ENCODE measurements around the gene OSBPL1A.
A peak's percentile ranks its signal among the peaks of the same experiment; 100 is the strongest.

Gene OSBPL1A

DNA sequence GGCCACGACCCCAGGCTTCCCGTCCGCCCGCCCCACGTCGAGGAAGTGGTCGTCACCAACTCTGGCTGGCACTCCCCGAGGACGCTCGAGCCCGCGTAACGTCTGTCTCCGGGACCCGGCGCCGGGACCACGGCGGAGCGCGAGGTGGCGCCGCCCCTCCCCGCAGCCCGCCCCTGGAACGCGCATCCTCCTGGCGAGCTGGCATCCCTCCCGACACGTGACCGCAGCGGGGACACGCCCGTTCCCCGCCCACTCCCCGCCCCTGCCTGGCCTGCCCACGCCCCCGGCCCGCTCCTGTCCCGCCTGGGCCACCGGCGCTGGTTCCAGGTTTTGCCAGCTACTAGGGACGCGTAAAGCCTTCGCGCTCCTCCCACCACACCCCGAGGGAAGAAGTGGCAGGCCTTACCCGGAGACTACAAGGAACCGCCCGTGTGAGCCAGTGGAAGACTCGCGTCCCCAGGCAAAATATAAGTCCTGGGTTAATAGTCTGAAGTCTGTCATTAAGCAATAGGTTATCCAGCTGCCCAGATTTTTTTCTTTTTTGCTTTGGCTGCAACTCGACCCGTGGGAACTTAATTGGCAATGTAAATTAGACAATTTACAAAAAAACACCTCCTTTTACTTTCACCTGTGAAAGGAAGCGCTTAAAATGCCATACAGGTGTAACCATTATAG is at the start of gene OSBPL1A:
Gene OSBPL1A (minus strand): TSS at position 131 of the 675 bp plus-strand sequence. CDS start 20,291 bp downstream, outside the sequence.
- no peak for DNase-seq

DNA sequence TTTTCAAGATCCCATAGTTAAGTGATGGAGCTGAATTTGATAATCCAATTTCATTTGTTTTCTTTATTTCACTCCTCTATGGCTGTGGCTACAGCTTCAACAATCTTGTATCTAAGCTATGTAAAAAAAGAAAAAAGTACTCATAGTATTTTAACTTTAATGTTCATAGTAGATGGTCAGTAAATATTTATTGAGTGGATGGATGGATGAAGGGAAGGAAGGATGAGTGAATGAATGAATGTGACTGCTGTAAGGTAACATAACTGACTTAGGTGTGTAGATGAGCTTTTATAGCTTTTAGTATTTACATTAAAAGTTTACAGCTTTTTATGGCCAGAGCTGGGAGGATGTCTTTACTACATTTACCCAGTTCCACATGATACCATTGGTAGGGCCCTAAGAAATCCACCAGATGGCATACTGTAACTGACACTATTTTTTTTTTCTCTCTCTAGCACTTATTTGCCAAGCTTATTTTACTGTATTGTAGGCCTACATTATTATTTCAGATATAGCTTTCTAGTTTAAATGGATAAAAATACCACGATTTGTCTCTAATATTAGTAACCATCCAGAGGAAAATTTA is 49.4 kb upstream of the OSBPL1A start:
- DNase-seq, result no peak

DNA sequence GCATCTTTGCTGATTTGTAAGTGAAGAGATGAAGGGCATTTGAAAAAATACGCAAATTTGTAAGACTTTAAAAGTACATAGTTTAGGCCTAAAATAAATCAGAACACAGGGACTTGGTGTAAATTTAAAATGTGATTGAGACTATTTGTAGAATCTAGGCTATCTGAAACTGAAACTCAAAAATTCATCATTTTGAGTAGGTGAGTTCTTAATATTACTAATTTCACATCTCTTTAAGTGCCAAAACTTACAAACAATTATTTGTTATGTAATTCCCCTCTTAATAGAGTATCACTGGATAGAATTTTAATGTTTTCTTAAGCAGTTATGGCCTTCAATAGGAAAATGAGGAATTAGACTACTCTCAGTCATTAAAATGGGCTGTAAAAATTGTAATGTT is 48.8 kb upstream of the OSBPL1A start:
- DNase-seq, result no peak

DNA sequence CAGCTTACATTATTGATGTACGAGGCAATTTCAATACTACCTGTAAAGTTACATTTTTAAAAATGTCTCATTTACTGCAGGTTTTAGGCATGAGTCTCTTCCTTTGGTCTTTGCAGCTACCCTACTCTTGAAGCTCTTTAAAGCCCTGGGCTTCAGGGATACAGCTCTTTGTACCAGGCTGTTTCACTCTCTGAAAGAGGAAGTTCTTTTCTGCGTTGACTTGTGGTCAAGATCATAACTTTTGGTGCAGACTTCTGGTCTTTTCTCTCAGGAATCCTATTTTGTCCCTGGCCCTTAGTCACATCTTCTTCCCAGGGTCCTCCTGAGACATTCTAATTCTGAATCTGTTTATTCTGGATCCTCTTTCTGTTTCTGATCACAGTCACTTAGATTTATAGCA is 46.2 kb upstream of the OSBPL1A start:
- DNase-seq, result no peak

DNA sequence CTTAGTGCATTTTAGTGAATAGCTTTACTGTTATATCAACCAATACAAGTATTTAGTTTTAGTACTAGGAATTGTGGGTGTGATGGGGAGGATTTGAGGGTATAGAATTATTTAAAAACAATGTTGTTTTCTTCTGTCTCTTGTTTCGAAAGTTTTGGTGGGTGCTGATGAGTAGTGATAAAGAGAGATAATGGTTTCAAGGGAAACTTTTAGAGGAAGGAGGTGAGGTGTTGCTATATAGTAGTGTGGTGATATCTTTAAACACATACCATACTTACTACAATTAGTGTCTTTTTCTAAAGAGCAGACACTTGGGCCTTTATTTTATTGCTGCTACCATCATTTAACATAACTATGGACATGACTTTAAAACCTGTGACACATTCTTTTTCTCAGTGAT is 39.3 kb upstream of the OSBPL1A start:
- no peak for DNase-seq

DNA sequence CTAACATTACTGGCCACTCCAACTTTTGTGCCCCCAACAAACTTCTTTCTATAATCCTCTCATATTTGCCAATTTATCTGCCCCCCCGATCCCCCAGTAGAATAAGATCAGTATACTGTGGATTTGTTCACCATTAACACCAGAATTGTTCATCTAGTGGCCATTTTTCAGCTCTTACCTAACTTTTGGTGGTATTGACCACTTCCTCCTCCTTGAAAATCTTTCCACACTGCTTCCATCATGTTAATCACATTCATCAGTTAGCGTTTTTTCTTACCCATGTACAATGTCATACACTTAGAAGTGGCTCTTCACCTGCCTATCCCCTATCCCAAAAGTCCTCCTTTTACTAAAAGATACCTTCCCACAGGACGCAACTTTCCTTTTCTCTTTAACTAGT is 35.0 kb upstream of the OSBPL1A start:
- no peak for DNase-seq

DNA sequence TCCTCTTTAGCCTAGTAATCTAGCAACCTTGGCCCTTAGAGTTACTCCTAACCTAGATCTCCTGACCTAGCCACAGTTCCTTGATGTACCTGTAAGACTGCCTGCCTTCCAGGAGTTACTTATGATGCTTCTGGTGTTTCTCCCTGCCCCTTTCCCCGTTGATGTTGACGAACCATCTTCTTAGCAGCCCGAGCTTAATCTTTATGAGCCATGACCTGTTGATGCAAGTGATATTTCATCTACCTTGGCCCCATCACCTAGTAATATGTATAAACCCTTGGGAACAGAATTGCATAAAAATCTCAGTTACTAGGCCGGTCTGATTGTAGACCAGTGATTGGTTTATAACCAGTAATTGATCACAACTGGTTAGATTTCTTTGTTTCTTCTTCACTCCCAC is 31.6 kb upstream of the OSBPL1A start:
- DNase-seq, result no peak

DNA sequence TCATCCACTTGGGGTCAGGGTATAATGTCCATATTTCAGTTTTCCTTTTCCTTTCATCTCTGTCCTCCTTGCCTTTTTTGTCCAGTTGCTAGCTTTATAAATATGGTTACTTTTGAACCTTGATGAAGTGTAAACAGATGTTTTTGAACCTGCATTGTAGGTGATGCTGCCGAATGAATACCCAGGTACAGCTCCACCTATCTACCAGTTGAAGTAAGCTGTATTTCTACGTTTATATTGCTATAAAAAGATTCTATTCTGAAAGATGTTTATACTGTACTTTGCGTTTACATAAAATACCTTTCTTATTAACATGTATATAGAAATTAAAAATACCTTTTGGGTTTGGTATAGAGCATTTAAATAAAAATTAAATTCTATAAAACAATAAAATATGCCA is 31.1 kb upstream of the OSBPL1A start:
- no peak for DNase-seq

DNA sequence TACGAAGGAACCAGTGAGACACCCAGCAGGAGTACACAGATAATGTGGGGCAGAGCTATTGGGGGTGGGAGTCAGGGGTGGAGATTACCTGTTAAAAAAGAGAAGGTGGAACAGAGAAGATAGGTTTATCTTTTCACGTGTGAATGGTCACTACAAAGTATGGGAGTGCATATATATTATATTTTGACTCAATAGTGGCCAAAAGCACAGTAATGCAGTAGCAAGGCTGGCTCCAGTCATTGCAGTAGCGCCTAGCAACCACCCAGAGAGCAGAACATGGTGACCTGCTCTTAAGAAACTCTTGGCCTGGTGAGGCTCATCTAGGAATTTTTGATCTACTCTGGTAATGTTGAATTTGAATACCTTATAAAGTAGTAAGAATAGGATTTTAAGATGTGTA is 29.9 kb upstream of the OSBPL1A start:
- DNase-seq, result peak; percentile 13

DNA sequence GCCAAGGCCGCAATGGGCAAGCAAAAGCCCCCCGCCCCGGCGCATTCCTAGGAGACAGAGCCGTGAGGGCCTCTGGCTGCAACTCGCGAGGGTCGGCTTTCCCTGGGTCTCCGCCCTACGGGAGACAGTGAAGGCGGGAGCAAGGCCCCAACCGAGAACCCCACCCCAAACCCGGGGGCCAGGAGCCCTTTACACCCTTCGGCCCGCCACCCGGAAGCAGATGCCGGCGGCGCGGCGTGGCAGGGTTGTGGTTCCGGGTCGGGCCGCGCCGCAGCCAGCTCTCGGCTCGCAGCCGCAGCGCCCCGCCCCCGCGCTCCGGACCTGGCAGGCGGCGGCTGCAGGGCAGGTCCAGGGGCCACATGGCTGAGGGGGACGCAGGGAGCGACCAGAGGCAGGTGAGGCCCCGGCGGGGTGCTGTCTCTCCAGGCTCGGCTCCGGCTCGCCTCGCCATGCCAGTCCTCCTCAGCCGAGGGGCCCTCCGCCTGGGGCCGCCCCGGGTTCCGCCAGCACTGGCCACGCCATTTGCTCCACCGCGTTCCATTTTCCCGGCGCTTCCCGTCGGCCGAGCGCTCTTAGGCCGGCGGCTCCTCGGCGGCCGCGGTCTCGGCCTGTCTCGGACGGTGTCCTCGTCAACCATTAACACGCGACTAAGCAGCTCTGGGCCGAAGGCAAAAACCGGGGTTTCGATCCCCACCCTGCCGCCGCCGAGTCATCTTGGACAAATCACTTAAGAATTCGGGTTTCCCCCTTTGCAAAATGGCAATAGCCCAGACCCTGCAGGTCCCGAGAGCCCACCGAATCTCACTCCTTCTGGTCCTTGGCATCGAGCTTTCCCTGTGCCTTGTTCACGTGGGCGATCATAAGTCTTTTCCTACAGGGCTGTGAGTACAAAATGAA is 29.0 kb upstream of the OSBPL1A start, which contains the start of gene IMPACT:
Gene IMPACT (plus strand): TSS at position 273 of the 897 bp plus-strand sequence. CDS start 87 bp downstream, at position 360.
- DNase-seq, result peak; percentile 96

DNA sequence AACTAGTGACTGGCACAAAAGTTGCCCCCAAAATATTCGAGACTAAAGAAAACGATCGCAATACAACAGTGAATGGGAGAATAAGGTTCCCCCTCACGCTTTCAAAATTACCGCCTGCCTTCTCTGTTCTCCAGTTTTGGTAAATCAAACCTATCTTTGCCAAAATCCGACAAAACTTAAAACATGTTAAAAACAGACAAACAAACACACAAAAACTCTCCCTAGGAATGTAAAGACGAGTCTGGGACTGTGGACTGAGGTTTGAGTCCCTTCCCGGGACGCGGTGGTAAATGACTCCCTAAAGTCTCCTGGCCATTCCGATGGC is 28.4 kb upstream of the OSBPL1A start:
- DNase-seq, result no peak

DNA sequence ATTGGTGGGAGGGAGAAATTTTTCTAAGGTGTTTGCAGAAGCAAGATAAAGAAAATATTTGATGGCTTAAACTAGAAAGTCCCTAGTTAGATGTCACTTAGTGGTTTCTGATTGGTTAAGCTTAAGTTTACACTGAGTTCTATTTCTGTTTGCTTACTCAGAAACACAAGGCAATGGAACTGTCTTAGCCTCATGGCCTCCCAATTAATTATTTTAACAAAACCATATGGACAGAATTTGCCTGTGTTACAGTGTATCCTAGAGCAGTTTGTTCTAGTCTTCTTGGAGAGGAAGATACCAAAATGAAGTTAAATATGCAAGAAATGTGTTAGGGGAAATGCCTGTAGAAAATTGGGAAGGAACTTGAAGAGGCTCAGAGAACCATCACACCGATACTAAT is 24.2 kb upstream of the OSBPL1A start:
- DNase-seq, result no peak

DNA sequence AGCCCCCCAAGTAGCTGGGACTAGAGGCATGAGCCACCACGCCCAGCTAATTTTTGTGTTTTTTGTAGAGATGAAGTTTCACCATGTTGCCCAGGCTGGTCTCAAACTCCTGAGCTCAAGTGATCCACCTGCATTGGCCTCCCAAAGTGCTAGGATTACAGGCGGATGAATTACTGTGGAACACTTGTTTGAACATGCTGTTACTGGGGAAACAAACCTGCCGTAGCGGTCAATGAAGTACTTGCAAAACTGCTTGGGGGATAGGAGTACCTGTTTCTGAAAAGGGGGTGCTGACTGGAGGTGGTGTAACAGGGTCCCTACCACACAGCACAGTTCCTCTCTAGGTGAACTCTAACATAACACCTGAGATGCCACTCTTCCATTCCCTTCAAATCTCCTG is 22.9 kb upstream of the OSBPL1A start:
- DNase-seq, result no peak

DNA sequence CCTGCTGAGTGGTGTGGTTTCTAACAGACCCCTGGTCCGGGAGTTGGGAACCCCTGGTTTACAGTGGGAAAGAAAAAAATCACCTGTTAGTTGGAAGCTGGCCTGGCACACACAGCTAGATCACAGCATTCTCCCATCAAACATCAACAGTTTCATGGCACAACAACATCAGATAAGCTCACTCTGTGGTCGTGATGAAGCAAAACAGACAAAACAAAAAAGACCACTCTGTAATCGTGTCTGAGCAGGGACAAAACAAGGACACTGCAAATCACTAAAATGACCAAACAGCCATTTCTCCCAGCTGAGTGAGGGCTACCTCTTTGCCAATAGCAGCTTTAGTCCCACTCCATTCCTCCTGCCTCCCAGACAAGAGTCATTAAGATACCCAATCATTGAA is 19.9 kb upstream of the OSBPL1A start:
- DNase-seq, result no peak

DNA sequence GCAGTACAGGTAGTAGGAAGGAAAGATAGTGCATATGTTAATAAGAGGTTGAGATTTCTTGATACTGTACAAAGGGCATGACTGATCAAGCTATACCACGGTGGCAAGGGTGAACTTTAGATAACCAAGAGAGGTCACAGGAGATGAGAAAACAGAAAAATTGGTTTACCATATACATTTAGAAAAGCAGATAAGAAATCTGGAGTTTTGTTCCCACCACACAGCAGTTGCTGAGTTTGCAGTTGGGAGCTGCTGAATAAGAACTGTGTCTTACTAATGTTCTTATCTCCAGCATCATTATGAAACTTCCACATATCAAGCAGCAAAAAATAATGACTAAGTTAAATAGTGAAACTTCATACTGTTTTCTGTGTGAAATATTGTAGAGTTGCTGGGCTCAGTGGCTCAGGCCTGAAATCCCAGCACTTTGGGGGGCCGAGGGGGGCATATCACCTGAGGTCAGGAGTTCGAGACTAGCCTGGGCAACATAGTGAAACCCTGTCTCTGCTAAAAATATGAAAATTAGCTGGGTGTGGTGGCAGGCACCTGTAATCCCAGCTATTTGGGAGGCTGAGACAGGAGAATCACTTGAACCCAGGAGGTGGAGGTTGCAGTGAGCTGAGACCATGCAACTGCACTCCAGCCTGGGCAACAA is 16.9 kb upstream of the OSBPL1A start:
- no peak for DNase-seq

DNA sequence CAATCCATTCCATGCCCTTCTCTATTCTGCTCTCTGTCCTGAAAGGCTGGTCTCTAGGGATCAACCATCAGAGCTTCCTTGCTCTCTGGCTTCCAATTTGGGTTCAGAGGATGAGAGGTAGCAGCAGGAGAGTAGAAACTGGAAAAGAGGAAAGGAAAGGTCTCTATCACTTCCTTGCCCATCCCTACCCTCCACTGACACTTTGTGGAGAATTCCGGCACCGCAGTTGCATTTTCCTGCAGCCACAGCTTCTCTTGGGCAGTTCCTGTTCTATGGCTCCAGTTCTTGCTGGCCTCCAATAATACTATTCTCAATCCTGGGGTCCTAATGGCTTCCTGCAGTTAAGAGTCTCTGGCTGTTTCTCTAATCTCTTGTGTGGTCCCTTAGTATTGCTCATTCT is 15.5 kb upstream of the OSBPL1A start:
- no peak for DNase-seq

DNA sequence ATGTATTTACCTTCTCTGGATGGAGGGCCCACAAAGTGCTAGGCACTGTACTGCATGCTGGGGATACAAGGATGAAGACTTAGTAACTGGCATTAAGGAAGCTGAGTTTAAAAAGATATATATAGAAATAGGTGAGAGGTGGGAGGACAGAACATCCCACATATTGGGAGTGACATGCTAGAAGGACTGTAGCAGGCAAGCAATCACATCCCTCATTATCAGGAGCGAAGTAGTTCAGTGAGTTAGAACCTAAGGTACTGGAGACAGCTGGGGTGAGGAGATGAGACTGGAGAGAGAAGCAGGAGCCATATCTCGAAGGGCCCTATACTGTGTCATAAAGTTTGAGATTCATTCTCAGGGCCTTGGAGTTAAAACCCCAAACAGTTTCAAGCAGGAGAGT is 10.9 kb upstream of the OSBPL1A start:
- DNase-seq, result no peak

DNA sequence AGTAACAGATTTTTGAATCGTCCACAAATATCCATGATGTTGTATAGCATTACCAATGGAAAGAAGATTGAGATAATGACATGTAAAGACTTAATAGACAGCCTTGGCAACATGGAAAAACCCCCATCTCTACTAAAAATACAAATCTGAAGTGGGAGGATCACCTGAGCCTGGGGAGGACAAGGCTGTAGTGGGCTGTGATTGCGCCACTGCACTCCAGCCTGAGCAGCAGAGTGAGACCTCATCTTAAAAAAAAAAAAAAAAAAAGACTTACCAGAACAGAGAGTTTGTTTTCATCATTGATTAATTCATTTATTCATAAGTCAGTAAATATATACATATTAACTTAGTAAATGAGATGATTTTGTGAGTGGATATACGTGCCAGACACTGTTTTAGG is 7.0 kb upstream of the OSBPL1A start:
- no peak for DNase-seq

DNA sequence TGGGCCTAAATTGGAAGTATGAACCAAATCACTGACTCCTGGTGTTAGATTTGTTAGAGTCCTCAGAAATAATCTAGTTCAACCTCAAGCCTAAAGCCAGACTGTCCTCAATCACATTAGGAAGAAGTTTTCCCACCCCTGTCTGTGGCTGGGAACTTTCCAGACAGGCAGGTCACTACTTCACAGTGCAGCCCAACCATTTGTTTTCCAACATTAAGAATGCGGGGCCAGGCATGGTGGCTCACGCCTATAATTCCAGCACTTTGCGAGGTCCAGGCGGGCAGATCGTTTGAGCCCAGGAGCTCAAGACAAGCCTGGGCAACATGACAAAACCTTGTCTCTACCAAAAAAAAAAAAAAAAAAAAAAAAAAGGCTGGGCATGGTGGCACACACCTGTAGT is 5.5 kb upstream of the OSBPL1A start:
- DNase-seq, result no peak

DNA sequence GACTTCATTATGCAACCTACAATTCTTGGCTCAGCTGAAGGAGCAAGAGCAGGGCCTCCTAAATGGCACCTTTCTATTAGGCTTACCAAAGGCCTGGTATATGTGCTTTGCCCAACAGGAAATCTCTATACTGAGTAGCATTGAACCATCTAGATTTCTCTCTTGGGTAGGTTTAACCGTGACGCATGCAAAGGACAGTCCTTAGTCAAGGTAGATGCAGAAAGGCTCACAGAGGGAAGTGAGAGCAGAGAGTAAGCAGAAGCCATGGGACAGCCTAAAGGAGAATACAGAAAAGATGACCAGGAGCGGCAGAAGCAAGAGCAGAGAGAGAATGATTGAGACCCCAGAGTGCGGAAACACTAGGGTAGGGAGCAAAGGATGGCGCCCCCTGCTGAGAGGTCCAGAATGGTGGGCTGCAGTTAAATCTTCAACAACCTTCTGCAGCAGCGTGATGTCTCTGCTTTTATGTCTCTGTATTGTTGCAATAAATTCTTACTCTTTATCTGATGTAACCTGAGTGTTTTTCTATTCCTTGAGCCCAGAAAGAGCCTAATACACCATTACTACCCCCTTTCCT is 4.7 kb upstream of the OSBPL1A start:
- no peak for DNase-seq

DNA sequence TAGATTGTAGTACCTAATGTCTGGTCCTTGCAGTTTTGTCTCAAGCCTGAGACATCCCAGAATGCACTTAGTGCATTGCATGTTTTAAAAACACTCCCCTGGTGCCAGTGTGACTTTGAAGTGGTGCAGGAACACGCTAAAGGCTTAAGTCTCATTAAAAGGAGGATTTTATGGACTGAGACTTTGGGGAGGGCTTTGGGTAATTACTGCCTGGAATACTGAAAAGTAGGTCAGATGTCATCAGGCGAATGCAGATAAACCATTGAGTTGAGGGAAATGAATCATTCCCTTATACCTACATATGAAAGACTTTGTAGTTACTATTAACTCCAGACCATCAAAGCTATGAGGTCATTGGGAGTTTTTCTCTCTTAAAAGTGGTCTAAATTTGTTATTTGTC is 3.0 kb upstream of the OSBPL1A start:
- DNase-seq, result peak; percentile 11

DNA sequence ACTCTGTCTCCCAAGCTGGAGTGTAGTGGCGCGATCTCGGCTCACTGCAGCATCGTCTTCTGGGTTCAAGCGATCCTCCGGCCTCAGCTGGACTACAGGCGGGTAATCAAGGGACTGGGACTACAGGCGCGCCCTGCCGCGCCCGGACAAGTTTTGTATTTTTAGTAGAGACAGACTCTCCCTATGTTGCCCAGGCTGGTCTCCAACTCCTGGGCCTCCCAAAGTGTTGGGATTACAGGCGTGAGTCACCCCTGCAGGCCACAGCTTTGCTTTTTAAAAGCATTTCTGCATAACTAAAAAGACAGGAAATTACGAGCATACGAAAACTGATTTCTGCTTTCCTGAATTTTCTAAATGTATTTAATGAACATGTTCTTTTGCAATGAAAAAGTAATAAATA is 916 bp upstream of the OSBPL1A start:
- DNase-seq, result peak; percentile 41

DNA sequence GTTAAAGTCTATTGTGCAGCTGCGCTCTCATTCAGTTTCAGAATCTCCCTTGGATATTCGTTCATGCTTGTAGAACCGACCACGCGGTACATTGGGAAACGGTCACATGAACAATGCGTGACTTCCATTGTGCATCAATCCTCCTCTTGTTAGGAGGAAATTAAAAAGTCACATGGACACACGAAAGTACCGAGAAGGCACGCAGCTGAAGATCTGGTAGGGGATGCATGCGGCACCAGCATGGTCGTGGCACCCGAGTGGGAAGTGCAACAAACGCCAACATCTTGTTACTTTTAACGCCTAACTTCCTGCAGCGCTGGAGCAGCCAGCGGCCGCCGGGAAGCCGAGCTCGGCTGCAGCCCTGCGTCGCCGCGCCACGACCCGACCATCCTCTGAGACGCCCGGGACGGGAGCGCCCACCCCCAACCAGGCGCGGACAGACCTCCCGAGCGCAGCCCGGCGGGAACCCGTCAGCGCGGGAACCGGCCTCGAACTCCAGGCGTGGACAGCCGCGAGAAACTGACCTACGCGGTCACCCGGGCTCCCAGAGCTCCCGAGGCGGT is 412 bp downstream of the OSBPL1A start:
- peak; percentile 94 for DNase-seq

All from retina (tissue), 1 donor.